Measurements from ENCODE around the gene CALN1.

CALN1 gene

GRCh38 chr7:71904484-71904883 lies 507.7 kb downstream of the CALN1 start:
- H3K4me3 ChIP-seq (ENCODE audit: low read depth, low read length) = no peak overlapping the region
- DNase-seq (ENCODE audit: low read depth) = no peak
- TF ChIP-seq, protein P1, sequence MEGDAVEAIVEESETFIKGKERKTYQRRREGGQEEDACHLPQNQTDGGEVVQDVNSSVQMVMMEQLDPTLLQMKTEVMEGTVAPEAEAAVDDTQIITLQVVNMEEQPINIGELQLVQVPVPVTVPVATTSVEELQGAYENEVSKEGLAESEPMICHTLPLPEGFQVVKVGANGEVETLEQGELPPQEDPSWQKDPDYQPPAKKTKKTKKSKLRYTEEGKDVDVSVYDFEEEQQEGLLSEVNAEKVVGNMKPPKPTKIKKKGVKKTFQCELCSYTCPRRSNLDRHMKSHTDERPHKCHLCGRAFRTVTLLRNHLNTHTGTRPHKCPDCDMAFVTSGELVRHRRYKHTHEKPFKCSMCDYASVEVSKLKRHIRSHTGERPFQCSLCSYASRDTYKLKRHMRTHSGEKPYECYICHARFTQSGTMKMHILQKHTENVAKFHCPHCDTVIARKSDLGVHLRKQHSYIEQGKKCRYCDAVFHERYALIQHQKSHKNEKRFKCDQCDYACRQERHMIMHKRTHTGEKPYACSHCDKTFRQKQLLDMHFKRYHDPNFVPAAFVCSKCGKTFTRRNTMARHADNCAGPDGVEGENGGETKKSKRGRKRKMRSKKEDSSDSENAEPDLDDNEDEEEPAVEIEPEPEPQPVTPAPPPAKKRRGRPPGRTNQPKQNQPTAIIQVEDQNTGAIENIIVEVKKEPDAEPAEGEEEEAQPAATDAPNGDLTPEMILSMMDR (IDR thresholded peaks at IDR 0.05; ENCODE audit: insufficient read depth, low read depth, low read length, missing control alignments) = no peak

DNA sequence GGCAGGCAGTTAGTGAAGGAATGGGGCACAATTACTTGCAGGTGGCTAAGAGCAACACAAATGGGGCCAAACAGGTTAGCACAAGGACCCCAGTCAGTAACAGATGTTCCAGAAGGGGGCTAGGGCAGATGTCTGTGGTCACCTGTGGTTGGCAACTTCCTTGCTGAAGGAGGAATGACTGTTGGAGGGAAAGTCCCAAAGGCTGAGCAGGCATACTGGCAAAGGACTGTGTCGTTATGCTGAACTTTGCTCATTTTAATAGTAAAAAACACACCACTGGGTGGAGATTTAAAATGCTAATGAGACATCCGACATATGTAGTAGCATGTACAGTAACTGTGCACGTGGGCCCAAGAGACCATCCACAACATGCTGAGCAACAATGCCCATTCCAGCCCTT lies 511.6 kb downstream of the CALN1 start:
- DNase-seq (ENCODE audit: low read depth) = peak; percentile 39
- TF ChIP-seq, protein P1 (IDR thresholded peaks at IDR 0.05; ENCODE audit: insufficient read depth, low read depth, low read length, missing control alignments) = no peak
- no peak overlapping the region for H3K4me3 ChIP-seq (ENCODE audit: low read depth, low read length)

DNA sequence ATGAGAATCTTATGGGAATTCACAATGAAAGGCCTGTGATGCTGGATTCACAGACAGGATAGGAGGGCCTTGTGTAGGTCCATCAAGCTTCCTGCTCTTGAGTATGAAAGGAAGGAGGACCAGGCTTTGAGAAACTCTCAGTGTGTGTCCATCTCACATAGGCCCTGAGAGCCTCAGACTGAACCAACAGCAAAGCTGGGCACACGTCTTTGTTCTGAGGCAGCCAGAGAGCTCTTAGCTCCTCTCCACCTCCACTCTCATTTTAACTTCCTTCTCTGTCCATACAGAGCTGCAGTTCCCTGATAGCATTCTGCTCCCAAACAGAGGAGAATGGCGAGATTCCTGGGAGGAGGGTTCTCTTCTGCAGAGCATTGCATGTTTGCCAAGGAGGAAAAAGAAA lies 515.6 kb downstream of the CALN1 start:
- H3K4me3 ChIP-seq (ENCODE audit: low read depth, low read length) = no peak overlapping the region
- TF ChIP-seq, protein P1 (IDR thresholded peaks at IDR 0.05; ENCODE audit: insufficient read depth, low read depth, low read length, missing control alignments) = no peak
- DNase-seq (ENCODE audit: low read depth) = no peak

DNA sequence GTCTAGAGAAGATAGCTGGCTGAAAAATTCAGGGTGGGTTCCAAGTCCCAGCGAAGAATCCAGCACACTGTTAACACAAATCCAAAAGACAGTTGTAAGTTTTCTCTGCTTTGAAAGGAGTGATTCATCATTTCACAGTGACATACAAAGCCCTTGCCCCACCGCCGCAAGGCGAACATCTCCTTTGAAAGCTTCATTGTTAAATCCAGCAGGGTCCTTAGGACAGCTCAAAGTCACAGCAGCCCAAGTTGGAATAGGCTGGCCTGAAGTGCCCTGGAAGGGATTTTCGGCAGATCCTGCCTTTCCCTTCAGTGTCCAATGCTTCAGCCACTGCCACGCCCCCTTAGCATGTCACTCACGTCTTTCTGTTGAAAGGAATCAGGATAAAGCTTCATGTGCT lies 526.1 kb downstream of the CALN1 start:
- no peak for DNase-seq (ENCODE audit: low read depth)
- TF ChIP-seq, protein P1 (IDR thresholded peaks at IDR 0.05; ENCODE audit: insufficient read depth, low read depth, low read length, missing control alignments) = no peak
- H3K4me3 ChIP-seq (ENCODE audit: low read depth, low read length) = no peak overlapping the region

- H3K4me3 ChIP-seq (ENCODE audit: low read depth, low read length) = no peak overlapping the region
- TF ChIP-seq, protein P1 (IDR thresholded peaks at IDR 0.05; ENCODE audit: insufficient read depth, low read depth, low read length, missing control alignments) = no peak
- no peak for DNase-seq (ENCODE audit: low read depth)
These were observed 526.7 kb downstream of the CALN1 start for GRCh38 chr7:71885487-71885886.

- DNase-seq (ENCODE audit: low read depth) = no peak
- TF ChIP-seq, protein P1 (IDR thresholded peaks at IDR 0.05; ENCODE audit: insufficient read depth, low read depth, low read length, missing control alignments) = no peak
- no peak overlapping the region for H3K4me3 ChIP-seq (ENCODE audit: low read depth, low read length)
These were observed 528.7 kb downstream of the CALN1 start for GRCh38 chr7:71883415-71883814.

- DNase-seq (ENCODE audit: low read depth) = no peak
- H3K4me3 ChIP-seq (ENCODE audit: low read depth, low read length) = no peak overlapping the region
- TF ChIP-seq, protein P1 (IDR thresholded peaks at IDR 0.05; ENCODE audit: insufficient read depth, low read depth, low read length, missing control alignments) = no peak
These were observed 540.7 kb downstream of the CALN1 start for GRCh38 chr7:71871446-71871845.
